GM23338 (cell line): ENCODE data around the gene GNAT1. TPM values are rescaled to one million over a fixed set of nuclear protein-coding genes. Genes with fewer than 3 reads are reported as not detected.

Experiments used
- ATAC-seq: fragments of 200-7000 bp; cut with Tn5 transposase; 3 replicates; pipeline ENCODE4 v1.9.1; 2020
- DNase-seq: peaks from one replicate; pipeline ENCODE4 v3.0.0-alpha.2; 2015; ENCODE audit warnings: low spot score
- H2AFZ ChIP-seq: fragments of 200-600 bp; sonication (generic); 2 replicates; pipeline ENCODE4 v1.8.0; 2016; ENCODE audit warnings: antibody characterized with exemption, mild to moderate bottlenecking, moderate library complexity
- H3F3A ChIP-seq: fragments of 200-600 bp; sonication (generic); replicated peaks from 2 replicates; pipeline ENCODE4 v1.8.0; 2017; ENCODE audit warnings: antibody characterized with exemption, mixed run types, low read depth
- H3K27ac ChIP-seq: fragments of 200-600 bp; sonication (generic); 2 replicates; pipeline ENCODE4 v1.6.1; 2016; ENCODE audit warnings: low read depth
- H3K27me3 ChIP-seq: fragments of 200-600 bp; sonication (generic); 2 replicates; pipeline ENCODE4 v1.8.0; 2016; ENCODE audit warnings: mild to moderate bottlenecking, mixed run types, moderate library complexity; ENCODE audit not compliant: insufficient read depth
- H3K36me3 ChIP-seq: fragments of 200-600 bp; sonication (generic); 2 replicates; pipeline ENCODE4 v1.8.0; 2016; ENCODE audit warnings: mild to moderate bottlenecking; ENCODE audit not compliant: insufficient read depth
- H3K4me1 ChIP-seq: fragments of 200-600 bp; sonication (generic); 2 replicates; pipeline ENCODE4 v1.8.0; 2016; ENCODE audit warnings: mild to moderate bottlenecking, moderate library complexity; ENCODE audit not compliant: insufficient read depth
- H3K4me2 ChIP-seq: fragments of 200-600 bp; sonication (generic); 2 replicates; pipeline ENCODE4 v1.7.1; 2017; ENCODE audit warnings: mixed run types
- H3K4me3 ChIP-seq: fragments of 200-600 bp; sonication (generic); 2 replicates; pipeline ENCODE4 v1.6.1; 2016; ENCODE audit warnings: mixed run types
- H3K79me2 ChIP-seq: fragments of 200-600 bp; sonication (generic); replicated peaks from 2 replicates; pipeline ENCODE4 v1.8.0; 2017; ENCODE audit warnings: mild to moderate bottlenecking; ENCODE audit not compliant: insufficient read depth
- H3K9me2 ChIP-seq: fragments of 200-600 bp; sonication (generic); 2 replicates; pipeline ENCODE4 v1.8.0; 2017; ENCODE audit not compliant: insufficient read depth
- H4K20me1 ChIP-seq: fragments of 200-600 bp; sonication (generic); replicated peaks from 2 replicates; pipeline ENCODE4 v1.8.0; 2017; ENCODE audit warnings: mild to moderate bottlenecking; ENCODE audit not compliant: insufficient read depth
- H3K27ac Mint-ChIP-seq: 2 replicates; pipeline ENCODE4 v1.8.0; 2020; ENCODE audit warnings: inconsistent platforms, mild to moderate bottlenecking, moderate library complexity, mixed read lengths
- H3K27me3 Mint-ChIP-seq: 3 replicates; pipeline ENCODE4 v1.8.0; 2022; ENCODE audit warnings: low read depth, mild to moderate bottlenecking, moderate library complexity, mixed read lengths, inconsistent platforms; ENCODE audit not compliant: insufficient read depth, poor library complexity
- H3K36me3 Mint-ChIP-seq: 3 replicates; pipeline ENCODE4 v1.8.0; 2021; ENCODE audit warnings: low read depth, mild to moderate bottlenecking, inconsistent platforms, moderate library complexity, mixed read lengths
- H3K4me1 Mint-ChIP-seq: 3 replicates; pipeline ENCODE4 v1.8.0; 2020; ENCODE audit warnings: mild to moderate bottlenecking, inconsistent platforms, mixed read lengths
- H3K4me3 Mint-ChIP-seq: 3 replicates; pipeline ENCODE4 v1.8.0; 2021; ENCODE audit warnings: moderate library complexity, mild to moderate bottlenecking, inconsistent platforms, mixed read lengths
- H3K9me3 Mint-ChIP-seq: 3 replicates; pipeline ENCODE4 v1.8.0; 2020; ENCODE audit warnings: moderate library complexity, mild to moderate bottlenecking, inconsistent platforms, mixed read lengths
- CREB1 ChIP-seq: fragments of 250-450 bp; sonication (Bioruptor Pico); IDR thresholded peaks from 2 replicates; pipeline ENCODE4 v1.5.0; 2020; ENCODE audit warnings: low read depth, mild to moderate bottlenecking, moderate library complexity
- EZH2 ChIP-seq: fragments of 200-600 bp; sonication (generic); IDR thresholded peaks from one replicate; pipeline ENCODE4 v1.8.0; 2017; ENCODE audit warnings: antibody characterized with exemption, mild to moderate bottlenecking, low read depth; ENCODE audit not compliant: unreplicated experiment
- JUNB ChIP-seq: IDR thresholded peaks from one replicate; pipeline ENCODE4 v1.6.1; 2016; ENCODE audit warnings: antibody characterized with exemption; ENCODE audit not compliant: unreplicated experiment
- ZNF114 ChIP-seq: fragments of 250-450 bp; sonication (Bioruptor Pico); IDR thresholded peaks from 2 replicates; pipeline ENCODE4 v1.5.0; 2020; ENCODE audit warnings: mild to moderate bottlenecking, moderate library complexity
- ZNF462 ChIP-seq: fragments of 250-450 bp; sonication (Bioruptor Pico); IDR thresholded peaks from 2 replicates; pipeline ENCODE4 v1.5.0; 2020; ENCODE audit warnings: mild to moderate bottlenecking, moderate library complexity
- polyA plus RNA-seq: library from polyadenylated mRNA; unstranded; fragments of >200 nt; fragmentation: Nextera tagmentation; extraction: Ambion mirVana; gene quantifications from 2 replicates; pipeline ENCODE4 v1.2.1, GENCODE V29; 2016
- total RNA-seq: library from RNA; depleted of rRNA; stranded (reverse); fragments of >200 nt; shearing (Covaris generic); gene quantifications from 2 replicates; pipeline ENCODE4 v1.2.3, GENCODE V29; 2014

GNAT1 gene
- total and polyA plus RNA-seq, 2 experiments from 2014 or later, result not detected

GRCh38 chr3:50177346-50177745 lies 14.1 kb upstream of the GNAT1 start (continued):
- TF ChIP-seq ZNF462 (CRISPR knock-in tag) (no peak), ZNF114 (CRISPR knock-in tag) (no peak), EZH2 (no peak), JUNB (no peak), CREB1 (no peak)

- Mint-ChIP-seq H3K36me3 (peaks cover 35% of the 10 kb centered on the region), H3K27ac (no peak overlapping the region)
These were observed 11.7 kb upstream of the GNAT1 start for GRCh38 chr3:50179710-50180109.

More at GRCh38 chr3:50179710-50180109, 11.7 kb upstream of the GNAT1 start:
- Histone ChIP-seq H4K20me1 (peaks cover 5% of the 10 kb centered on the region; the same call in 1 of the 2 replicates), H3K4me2 (no peak overlapping the region), H3K79me2 (no peaks in the 10 kb centered on the region), H3K4me3 (no peak overlapping the region), H3F3A (peaks cover 5% of the 10 kb centered on the region; the same call in 1 of the 2 replicates), H2AFZ (no peak overlapping the region), H3K9me2 (no peaks in the 10 kb centered on the region), H3K36me3 (no peaks in the 10 kb centered on the region), H3K27me3 (no peaks in the 10 kb centered on the region), H3K4me1 (no peaks in the 10 kb centered on the region), H3K27ac (no peak overlapping the region)
- no peak for TF ChIP-seq ZNF462 (CRISPR knock-in tag)
- Mint-ChIP-seq H3K4me3 (no peak overlapping the region), H3K27me3 (peaks cover 6% of the 10 kb centered on the region), H3K4me1 (no peaks in the 10 kb centered on the region), H3K9me3 (no peaks in the 10 kb centered on the region; the same call in 2 of the 3 replicates)
- DNase-seq, result no peak
- no peak for ATAC-seq
